NB4 (cell line): ENCODE measurements around the gene DPPA5.

Experiments
- DNase-seq: peaks from one replicate; pipeline ENCODE4 v3.0.0; 2010; ENCODE audit warnings: low read depth
- H3K4me3 ChIP-seq: one replicate; pipeline ENCODE4 v1.5.1; 2011; ENCODE audit warnings: mild to moderate bottlenecking, low read depth, low read length, moderate library complexity
- CTCF ChIP-seq: IDR thresholded peaks from one replicate; pipeline ENCODE4 v1.5.1; 2012; ENCODE audit warnings: low read depth, low read length
- MAX ChIP-seq: IDR thresholded peaks from 2 replicates; pipeline ENCODE4 v1.6.1; 2011; ENCODE audit warnings: low read depth, low read length
- MYC ChIP-seq: IDR thresholded peaks from 2 replicates; pipeline ENCODE4 v1.6.1; 2011; ENCODE audit warnings: low read depth, low read length
- POLR2A ChIP-seq: IDR thresholded peaks from 2 replicates; pipeline ENCODE4 v1.6.1; 2011; ENCODE audit warnings: mild to moderate bottlenecking; ENCODE audit not compliant: insufficient read length; ENCODE audit errors: extremely low read depth

Gene DPPA5

GRCh38 chr6:73349311-73349710, 4.8 kb downstream of the DPPA5 start:
- TF ChIP-seq POLR2A (no peak), CTCF (no peak), MYC (no peak), MAX (no peak)
- no peak for DNase-seq
- no peak overlapping the region for H3K4me3 ChIP-seq

- TF ChIP-seq MAX (no peak), POLR2A (no peak), CTCF (no peak), MYC (no peak)
- no peak overlapping the region for H3K4me3 ChIP-seq
These were observed 5.4 kb downstream of the DPPA5 start for GRCh38 chr6:73348550-73349204.

DNA sequence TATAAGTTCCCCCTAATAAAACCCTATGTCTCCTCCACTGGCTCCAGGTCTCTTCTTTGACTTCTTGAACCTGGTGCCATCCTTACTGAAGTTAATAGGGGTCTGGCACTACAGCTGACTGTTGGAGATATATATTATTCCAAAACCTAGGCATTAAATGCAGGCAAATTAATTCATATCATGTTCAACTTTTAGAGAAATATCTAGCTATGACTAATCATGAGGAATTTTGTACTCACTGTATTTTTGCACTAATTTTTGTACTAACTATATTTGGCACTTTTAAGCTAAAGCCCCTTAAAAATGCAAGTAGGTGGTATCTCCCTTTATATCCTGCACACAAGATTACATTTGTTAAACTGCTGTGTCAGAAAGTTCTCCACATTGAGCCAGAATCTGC, 10.9 kb downstream of the DPPA5 start:
- TF ChIP-seq CTCF: no peak
- TF ChIP-seq POLR2A: no peak
- no peak for TF ChIP-seq MAX
- no peak for TF ChIP-seq MYC
- no peak for DNase-seq
- no peak overlapping the region for H3K4me3 ChIP-seq

More at GRCh38 chr6:73348550-73349204, 5.4 kb downstream of the DPPA5 start:
- no peak for DNase-seq

DNA sequence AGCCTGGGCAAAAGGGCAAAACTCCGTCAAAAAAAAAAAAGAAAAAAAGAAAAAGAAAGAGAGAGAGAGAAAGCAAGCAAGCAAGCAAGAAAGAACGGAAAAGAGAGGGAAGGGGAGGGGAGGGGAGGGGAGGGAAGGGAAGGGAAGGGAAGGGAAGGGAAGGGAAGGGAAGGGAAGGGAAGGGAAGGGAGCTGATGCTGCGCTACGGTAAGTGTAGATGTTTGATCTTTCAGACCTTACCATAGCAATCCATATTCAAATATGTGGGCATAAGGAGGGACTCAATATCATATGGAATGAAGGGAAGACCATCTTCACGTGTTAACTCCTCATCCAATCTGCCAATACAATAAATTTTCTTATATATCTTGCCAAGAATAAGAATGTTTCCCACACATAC, 11.9 kb downstream of the DPPA5 start:
- DNase-seq: no peak
- H3K4me3 ChIP-seq: no peak overlapping the region
- no peak for TF ChIP-seq POLR2A
- no peak for TF ChIP-seq CTCF
- TF ChIP-seq MYC: no peak
- TF ChIP-seq MAX: no peak

DNA sequence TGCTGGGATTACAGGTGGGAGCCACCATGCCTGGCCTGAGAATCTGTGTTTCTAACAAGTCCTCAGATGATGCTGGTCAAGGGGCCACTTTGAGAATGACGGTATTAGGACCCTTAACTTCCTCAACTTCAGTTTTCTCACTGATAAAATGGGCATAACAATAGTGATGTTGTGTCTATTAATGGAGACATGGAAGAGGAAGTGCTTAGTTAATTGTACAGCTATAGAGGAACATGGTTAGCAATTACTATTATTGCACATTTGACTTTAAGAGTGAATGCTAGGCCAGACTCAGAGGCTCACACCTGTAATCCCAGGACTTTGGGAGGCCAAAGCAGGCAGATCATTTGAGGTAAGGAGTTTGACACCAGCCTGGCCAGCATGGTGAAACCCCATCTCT, 12.7 kb downstream of the DPPA5 start:
- TF ChIP-seq POLR2A (no peak), MYC (no peak), CTCF (no peak), MAX (no peak)
- DNase-seq: no peak
- H3K4me3 ChIP-seq: no peak overlapping the region
